OCI-LY7 (cell line): ENCODE measurements around the gene BCAR1.

Source experiments
- CTCF ChIP-seq: fragments of 200-600 bp; sonication (generic); conservative IDR thresholded peaks from 2 replicates; pipeline ENCODE4 v1.5.1; 2014; ENCODE audit warnings: mild to moderate bottlenecking, antibody characterized with exemption, low read length, moderate library complexity, mixed read lengths
- EZH2phosphoT487 ChIP-seq: fragments of 200-600 bp; sonication (generic); IDR thresholded peaks from 2 replicates; pipeline ENCODE4 v1.6.1; 2018; ENCODE audit warnings: low read depth, borderline replicate concordance, mild to moderate bottlenecking, mixed run types, antibody characterized with exemption, low read length, moderate library complexity, mixed read lengths

DNA sequence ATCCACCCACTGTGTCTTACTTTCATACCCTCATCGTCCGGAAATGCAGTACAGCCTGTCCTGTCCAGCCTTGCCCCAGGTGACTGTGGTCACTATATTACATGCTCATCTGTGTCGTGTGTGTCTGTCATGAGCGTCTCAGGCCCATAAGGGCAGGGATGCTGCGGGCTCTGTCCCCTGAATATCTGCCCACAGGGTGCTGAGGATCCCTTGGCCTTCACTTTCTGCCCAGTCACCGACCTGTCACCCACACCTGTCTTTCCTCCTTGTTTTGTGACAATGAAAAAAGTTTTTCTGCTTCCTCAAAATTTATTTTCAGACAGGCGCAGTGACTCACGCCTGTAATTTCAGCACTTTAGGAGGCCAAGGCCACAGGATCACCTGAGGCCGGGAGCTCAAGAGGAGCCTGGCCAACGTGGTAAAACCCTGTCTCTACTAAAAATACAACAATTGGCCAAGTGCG is 34.0 kb downstream of the BCAR1 start:
- TF ChIP-seq CTCF (no peak), EZH2phosphoT487 (no peak)
